8988T (cell line): ENCODE measurements around the gene SLC22A4.
A peak's percentile ranks its signal among the peaks of the same experiment; 100 is the strongest.

ENCODE experiments used
- DNase-seq: peaks from one replicate; pipeline ENCODE4 v3.0.0; 2011

Gene SLC22A4

DNA sequence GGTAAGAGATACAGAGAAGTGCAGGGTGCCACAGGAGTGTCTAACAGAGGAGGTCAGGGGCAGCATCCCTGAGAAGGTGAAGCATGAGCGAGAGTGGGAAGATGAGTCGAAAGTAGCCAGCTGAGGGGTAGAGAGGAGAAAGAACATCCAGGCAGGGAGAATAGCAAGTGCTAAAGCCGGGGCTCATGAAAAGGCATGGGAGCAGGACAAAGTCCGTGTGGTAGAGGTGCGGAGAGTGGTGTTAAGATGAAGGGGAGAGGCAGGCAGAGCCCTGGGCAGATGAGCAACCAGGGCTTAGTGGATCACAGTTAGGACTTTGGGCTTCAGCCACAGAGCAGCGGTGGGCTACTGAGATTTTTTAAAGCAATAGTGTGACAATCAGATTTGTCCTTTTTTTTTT lies 85.9 kb downstream of the SLC22A4 start:
- no peak for DNase-seq

DNA sequence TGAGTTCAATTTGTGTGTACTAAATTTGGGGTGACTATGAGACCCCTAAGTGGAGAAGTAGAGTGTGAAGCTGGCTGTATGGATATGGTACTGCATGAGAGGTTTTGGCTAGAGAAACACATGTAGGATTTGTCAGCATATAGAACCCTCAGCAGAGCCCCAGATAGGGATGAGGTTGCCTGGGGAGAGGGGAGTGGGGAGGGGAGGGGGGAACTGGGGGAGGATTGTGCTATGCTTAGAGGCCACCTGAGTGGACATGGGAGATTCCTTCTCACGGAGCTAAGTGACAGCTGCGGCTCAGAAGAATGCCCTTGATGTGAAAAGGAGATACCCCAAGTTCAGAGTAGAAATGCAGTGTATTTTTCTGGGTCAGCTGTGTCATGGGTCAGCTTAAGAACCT lies 86.5 kb downstream of the SLC22A4 start:
- DNase-seq, result no peak

DNA sequence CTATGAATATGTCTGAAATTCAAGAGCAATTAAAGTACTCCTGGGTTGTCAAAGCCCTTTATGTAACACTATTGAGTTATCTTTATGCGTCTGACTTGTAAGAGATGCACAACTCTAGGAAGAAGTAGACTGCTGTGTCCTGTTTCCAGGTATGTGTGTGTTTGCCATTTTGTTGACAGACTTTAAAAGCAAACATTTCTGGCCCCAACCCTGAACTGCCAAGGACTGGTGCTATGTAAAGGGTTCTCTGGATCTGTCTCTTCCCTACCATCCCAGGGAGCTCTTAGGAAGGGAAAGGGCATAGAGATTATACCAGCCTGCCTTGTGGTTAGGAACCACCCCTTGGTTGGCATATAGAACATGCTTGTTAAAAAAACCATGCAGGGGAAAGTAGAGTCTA lies 87.4 kb downstream of the SLC22A4 start:
- no peak for DNase-seq

DNA sequence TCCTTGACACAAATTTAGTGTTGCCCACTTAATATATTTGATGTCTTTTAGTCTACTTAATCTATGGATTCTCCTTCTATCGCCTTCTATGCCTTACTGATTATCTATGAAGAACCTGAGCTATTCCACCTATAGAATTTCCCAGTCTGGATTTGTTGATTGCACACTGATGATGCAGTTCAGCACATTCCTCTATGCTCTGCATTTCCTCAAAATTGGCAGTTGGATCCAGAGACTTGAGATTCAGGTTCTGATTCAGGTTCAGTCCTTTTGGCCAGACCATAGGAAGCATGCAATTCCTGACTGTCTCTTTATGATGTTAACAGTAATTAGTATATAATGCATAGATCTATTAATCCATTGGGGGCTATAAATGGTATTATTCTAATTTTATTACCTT lies 89.1 kb downstream of the SLC22A4 start:
- DNase-seq, result no peak

DNA sequence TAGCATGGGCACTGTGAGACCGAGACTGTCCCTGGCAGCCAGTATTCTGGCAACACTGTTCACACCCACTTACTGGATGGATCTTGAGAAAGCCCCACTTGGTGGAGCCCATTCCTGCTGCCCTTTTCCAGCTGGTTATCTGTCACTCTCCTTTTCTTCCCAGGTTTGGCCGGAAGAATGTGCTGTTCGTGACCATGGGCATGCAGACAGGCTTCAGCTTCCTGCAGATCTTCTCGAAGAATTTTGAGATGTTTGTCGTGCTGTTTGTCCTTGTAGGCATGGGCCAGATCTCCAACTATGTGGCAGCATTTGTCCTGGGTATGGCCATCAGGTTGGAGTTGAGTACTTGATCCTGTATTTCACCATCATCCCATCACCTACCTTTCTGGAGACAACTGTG lies 89.8 kb downstream of the SLC22A4 start:
- DNase-seq, result no peak

DNA sequence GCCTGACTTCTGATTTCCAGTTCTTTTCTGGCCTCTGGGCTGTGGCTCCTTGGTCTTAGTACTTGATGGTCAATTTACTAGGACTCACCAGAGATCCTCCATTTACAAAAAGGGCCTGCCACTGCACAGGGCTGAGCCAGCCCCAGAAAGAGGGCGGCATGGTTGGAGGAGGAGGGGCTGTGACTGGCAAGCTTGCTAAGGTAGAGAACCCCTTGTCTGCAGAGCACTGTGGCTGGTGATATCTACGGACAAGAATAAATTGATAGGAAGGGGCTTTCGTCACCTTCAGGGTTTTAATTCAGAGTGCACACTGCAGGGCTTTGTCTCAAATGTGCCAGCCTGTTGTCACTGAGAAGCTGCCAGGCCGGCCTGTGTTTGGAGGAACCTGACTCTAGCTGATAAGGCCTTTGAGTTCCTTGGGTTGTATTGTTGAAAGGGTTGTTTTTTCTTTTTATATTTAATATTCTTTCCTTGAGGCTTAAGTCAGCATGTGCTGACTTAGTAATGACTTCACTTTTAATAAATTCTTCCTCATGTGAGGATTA lies 90.4 kb downstream of the SLC22A4 start:
- no peak for DNase-seq

DNA sequence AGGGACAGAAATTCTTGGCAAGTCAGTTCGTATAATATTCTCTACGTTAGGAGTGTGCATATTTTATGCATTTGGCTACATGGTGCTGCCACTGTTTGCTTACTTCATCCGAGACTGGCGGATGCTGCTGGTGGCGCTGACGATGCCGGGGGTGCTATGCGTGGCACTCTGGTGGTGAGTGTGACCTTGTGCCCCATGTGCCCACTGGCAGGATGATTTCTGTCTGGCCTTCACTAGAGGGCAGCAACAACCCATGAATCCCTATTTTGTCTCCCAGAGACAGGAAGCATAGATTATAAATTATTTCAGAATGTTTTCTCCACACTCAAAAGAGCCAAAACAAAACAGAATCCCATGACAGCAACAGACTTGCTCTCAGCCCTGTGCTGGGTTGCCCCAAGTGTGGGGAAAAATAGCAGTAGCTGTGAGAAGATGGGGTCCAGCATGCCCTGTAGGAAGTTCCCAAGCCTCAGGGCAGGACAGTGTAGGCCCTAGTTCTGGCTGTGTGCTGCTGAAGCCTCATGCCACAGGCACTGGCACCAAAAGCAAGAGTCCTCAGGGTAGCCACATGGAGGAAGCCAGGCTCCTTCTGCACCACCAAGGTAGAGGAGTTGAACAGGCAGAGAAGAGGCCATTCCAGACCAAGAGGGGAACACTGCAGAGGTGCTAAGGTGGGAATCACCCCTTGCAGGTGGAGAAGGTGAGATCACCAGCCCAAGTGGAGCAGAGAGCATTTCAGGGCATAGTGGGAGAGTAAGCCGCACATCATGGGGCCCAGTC lies 91.3 kb downstream of the SLC22A4 start:
- DNase-seq, result peak; percentile 70

DNA sequence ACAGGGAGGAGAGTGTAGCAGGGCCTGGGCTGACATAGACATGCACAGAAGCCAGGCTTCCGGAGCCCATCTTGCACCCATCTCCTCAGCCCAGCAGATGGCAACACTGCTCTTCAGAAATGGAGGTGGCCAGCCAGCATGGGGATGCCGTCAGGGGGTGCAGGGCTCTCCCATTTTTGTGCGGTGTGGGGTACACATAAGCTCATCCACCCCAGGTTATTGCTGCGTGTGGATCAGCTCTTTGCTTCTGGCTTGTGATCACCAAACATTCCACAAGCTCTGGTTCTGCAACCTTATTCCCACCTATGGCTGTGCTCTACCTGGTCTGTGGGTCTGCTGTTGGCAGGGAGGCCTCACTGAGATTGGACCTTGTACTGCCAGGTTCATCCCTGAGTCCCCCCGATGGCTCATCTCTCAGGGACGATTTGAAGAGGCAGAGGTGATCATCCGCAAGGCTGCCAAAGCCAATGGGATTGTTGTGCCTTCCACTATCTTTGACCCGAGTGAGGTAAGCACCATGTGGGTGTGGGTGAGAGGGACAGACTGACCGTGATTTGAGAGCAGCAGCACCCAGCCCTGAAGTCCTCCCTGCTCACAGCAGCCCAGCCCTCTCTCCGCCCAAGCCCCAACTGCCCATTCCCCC lies 92.6 kb downstream of the SLC22A4 start:
- DNase-seq, result no peak

DNA sequence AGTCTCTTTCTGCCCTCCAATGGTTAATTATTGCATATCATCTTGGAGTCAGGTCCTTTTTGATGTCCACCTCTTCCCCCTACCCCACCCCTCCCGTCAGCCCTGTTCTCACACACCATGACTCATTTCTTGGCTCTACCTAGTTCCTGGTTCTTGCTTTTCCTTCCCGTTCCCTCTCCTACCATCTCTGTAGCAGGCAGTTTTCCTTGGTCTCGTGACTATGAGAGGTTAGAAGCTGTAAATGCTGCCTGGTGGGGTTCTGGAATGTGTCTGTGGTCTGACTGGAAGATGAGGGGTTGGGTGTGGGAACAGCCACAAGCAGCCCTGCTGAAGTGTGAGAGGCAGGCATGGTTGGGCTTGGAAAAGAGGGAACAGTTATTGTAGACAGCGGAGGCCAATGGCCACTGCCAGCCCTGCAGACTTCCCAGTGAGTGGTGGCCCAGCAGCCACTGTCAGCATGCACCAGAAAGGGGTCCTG lies 93.5 kb downstream of the SLC22A4 start:
- no peak for DNase-seq

DNA sequence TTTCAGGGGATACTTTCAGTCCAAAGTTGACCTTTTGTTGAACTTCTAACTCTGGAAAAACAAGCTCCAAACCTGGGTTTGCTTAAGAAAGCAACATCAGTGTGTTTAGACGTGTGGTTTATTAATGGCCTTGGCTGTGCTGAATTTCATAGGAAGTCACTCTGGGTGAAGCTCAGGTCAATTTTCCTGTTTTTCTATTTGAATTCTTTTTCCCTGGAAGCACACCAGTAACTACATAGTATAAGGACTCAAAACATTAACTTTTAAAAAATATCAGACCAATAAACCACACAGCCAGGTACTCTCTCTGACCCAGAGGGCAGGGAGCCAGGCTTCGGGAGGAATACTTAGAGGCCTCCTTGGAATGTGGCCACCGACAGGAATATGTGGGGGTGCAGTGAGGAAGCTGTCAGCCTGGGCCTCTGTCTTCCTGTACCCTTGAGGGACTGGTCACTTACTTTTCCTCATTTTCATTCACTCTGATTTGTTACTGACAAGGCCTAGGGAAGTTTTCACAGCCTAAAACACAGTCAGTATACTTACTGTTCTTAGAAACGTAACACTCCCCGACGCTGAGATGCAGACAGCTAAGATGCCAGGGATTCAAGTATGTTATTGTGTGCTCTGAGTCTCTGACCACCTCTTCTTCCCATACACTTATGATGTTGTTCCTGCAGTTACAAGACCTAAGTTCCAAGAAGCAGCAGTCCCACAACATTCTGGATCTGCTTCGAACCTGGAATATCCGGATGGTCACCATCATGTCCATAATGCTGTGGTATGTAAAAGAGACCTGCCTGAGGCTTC lies 94.3 kb downstream of the SLC22A4 start:
- no peak for DNase-seq

DNA sequence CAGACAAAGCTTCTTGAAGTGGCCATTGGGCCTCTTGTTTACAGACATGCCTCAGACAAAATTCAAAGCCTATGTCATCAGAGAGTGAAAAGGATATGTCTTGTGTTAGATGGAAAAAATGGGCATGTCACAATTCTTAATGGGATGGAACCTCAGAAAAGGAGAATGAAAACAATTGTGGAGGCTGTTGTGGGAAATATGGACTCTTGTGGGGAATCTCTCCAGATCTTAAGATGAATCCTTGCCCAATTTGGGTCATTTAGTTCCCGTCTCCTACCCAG lies 94.8 kb downstream of the SLC22A4 start:
- DNase-seq, result no peak

DNA sequence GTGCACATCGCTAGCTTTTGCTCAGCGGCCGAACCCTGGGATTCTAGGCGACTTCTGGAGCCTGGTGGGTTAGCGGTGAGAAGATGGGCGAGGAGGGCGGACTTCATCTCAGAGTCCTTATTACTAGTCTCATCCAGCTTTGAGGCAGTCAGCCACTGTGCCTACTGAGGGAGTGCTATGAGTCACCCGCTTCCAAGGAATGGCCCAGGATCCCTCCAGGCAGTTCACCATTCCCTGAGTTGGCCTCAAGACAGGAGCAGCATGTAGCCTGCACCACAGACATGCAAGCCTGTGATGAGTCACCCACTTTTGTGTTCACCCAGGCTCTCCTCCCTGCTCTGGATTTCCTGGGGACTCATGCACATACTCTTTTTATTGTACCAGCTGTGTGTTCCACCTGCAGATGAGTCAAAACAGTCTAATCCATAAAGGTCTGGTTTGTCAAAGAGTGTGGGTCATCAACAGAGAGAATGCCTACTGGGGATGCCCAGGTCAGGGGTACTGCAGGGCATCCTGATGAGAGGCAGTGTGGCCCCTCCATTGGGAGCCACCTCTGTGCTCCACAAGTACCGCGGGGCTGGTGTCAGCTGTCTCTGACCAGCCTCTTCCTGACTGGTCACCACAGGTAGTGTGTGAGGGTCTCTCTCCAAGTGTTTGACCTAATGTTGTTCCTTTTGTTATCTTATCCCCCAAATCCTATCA lies 95.5 kb downstream of the SLC22A4 start:
- peak; percentile 73 for DNase-seq

DNA sequence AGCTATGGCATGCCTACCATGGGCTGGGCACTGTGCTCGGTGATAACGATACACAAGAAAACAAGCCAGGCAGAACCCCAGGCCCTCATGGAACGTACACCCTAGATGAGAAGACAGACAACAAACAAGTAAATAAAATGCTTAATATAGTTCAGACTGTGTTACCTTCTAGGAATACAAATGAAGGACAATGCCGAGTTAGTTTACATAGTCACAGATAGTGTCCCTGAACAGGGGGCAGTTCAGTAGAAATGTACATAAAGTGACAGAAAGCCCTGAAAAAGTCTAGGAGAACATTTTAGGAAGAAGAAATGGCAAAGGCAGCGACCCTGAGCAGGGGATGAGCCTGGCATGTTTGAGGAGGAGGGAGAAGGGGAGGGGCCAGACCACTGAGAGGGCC lies 97.1 kb downstream of the SLC22A4 start:
- no peak for DNase-seq

DNA sequence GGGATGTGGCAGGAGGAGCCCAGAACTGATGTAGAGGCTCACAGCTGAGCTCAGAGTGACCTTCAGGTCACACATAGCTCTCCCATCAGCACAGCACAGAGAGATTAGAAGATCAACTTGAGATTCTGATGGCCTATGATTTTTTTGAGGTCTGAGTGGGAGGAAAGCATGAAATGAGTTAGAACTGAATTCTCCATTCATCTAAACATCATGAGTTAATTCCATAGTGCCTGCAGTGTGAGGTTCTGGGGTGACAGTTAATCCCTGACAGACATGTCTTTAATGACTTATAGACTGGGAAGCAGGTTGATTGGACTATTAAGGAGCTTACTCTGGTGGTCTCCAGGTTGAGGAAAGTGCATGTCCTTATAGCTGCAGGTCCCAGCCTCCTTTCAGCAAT lies 97.7 kb downstream of the SLC22A4 start:
- DNase-seq, result no peak

DNA sequence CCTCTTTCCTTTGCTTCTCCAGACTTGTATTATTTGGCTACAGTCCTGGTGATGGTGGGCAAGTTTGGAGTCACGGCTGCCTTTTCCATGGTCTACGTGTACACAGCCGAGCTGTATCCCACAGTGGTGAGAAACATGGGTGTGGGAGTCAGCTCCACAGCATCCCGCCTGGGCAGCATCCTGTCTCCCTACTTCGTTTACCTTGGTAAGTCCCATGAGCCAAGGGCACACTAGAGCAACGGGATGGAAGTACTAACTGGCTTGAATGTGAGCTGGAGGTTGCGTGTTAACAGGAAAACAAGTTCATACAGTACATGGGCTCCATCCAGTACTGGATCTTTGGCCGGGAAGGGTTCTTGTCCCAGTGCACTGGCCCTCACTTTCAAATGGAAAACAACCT lies 98.2 kb downstream of the SLC22A4 start:
- no peak for DNase-seq

DNA sequence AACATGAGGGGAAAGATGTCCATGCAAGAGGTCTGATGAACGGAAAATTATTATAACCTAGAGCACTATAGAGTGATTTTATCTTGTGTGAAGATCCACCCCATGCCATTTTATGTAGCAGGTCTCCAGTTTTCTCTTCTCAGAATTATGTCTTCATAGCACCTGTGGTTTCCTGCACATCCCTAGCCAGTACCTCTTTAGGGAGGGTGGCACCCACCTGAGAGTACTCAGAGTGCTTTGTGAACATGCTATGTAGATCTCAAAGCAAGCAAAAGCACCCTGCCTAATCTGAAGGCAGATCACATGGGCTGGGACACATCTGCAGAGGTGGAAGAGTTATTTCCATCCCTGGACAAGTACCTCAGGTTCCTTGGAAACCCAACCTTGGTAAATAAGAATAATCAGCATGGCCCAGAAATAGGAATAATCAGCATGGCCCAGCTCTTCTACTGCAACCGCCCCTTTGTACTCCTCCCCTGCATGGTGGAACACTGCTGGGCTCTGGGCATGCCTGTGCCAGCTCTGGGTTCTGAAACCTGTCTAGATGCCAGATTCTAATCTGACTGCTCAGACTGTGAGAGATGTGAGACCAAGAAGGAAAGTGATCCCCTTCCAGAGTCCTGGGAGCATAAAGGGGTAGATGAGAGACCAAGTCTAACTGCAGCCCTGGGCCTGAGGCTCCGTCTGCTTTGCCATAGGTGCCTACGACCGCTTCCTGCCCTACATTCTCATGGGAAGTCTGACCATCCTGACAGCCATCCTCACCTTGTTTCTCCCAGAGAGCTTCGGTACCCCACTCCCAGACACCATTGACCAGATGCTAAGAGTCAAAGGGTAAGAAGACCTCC lies 99.0 kb downstream of the SLC22A4 start:
- DNase-seq, result no peak
